SK-N-SH treated with all-trans-retinoic acid at 6 μM for 48 hours (cell line): ENCODE measurements around the gene PLXDC2.

ENCODE experiments used
- ARNTL ChIP-seq: fragments of 450-650 bp; formaldehyde crosslinking; IDR thresholded peaks from 2 replicates; pipeline ENCODE4 v1.5.0; 2020; ENCODE audit warnings: low read depth, mild to moderate bottlenecking, moderate library complexity, borderline replicate concordance
- BACH2 ChIP-seq: fragments of 250-450 bp; sonication (Bioruptor Pico); IDR thresholded peaks from 2 replicates; pipeline ENCODE4 v1.9.0; 2021; ENCODE audit warnings: mild to moderate bottlenecking, borderline replicate concordance
- ISL1 ChIP-seq: fragments of 250-450 bp; sonication (Bioruptor Pico); IDR thresholded peaks from 2 replicates; pipeline ENCODE4 v2.1.2; 2022; ENCODE audit warnings: mild to moderate bottlenecking, moderate library complexity
- OSR1 ChIP-seq: fragments of 250-450 bp; sonication (Bioruptor Pico); IDR thresholded peaks from 2 replicates; pipeline ENCODE4 v1.8.0; 2022; ENCODE audit warnings: moderate library complexity, mild to moderate bottlenecking, inconsistent platforms
- RARB ChIP-seq: fragments of 250-450 bp; sonication (Bioruptor Pico); IDR thresholded peaks from 2 replicates; pipeline ENCODE4 v1.8.0; 2021; ENCODE audit warnings: mild to moderate bottlenecking, moderate library complexity
- SNAI2 ChIP-seq: fragments of 250-450 bp; sonication (Bioruptor Pico); IDR thresholded peaks from 2 replicates; pipeline ENCODE4 v1.5.0; 2020; ENCODE audit warnings: mild to moderate bottlenecking, moderate library complexity
- ZFP3 ChIP-seq: fragments of 250-450 bp; sonication (Bioruptor Pico); IDR thresholded peaks from 2 replicates; pipeline ENCODE4 v1.5.0; 2020; ENCODE audit warnings: mild to moderate bottlenecking, moderate library complexity
- TF ChIP-seq, protein P1 (sequence below): fragments of 250-450 bp; sonication (Bioruptor Pico); IDR thresholded peaks from 2 replicates; pipeline ENCODE4 v1.8.0; 2020; ENCODE audit warnings: mild to moderate bottlenecking, moderate library complexity, borderline replicate concordance

DNA sequence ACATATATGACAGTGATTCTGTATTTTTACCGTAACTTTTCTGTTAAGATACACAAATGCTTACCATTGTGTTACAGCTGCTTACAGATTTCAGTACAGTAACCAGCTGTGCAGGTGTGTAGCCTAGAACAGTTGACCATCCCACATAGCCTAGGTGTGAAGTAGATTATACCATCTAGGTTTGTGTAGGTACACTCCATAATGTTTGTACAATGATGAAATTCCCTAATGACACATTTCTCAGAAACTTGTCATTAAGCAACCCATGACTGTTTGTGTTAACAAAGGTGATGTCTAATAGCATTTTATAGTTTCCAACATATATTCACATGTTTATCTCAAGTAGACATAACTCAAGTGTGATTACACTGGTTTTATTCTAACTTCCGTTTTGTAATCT, 218.5 kb downstream of the PLXDC2 start:
- TF ChIP-seq ARNTL (no peak), ISL1 (no peak), BACH2 (CRISPR knock-in tag) (no peak), RARB (CRISPR knock-in tag) (no peak), OSR1 (CRISPR knock-in tag) (no peak), SNAI2 (CRISPR knock-in tag) (no peak), ZFP3 (CRISPR knock-in tag) (no peak)
- TF ChIP-seq, protein P1, sequence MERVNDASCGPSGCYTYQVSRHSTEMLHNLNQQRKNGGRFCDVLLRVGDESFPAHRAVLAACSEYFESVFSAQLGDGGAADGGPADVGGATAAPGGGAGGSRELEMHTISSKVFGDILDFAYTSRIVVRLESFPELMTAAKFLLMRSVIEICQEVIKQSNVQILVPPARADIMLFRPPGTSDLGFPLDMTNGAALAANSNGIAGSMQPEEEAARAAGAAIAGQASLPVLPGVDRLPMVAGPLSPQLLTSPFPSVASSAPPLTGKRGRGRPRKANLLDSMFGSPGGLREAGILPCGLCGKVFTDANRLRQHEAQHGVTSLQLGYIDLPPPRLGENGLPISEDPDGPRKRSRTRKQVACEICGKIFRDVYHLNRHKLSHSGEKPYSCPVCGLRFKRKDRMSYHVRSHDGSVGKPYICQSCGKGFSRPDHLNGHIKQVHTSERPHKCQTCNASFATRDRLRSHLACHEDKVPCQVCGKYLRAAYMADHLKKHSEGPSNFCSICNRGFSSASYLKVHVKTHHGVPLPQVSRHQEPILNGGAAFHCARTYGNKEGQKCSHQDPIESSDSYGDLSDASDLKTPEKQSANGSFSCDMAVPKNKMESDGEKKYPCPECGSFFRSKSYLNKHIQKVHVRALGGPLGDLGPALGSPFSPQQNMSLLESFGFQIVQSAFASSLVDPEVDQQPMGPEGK (CRISPR knock-in tag): no peak
